Vagina (tissue), 2 donors: Measurements from ENCODE around the gene KCNE1. TPM values are rescaled to one million over a fixed set of nuclear protein-coding genes. Genes with fewer than 3 reads are reported as not detected.

Experiments used
- DNase-seq, 2 donors: peaks; one replicate each; pipeline ENCODE4 v3.0.0-alpha.2; 2017; ENCODE audit errors: extremely low spot score in 2 of 2
- H3K27ac ChIP-seq: fragments of 200-600 bp; sonication (generic); one replicate; pipeline ENCODE4 v1.5.1; 2019
- H3K27me3 ChIP-seq: fragments of 200-600 bp; sonication (generic); one replicate; pipeline ENCODE4 v1.5.1; 2019
- H3K36me3 ChIP-seq, 2 donors: fragments of 200-600 bp; sonication (generic); one replicate each; pipeline ENCODE4 v1.5.1; 2017 to 2019
- H3K4me1 ChIP-seq: fragments of 200-600 bp; sonication (generic); one replicate; pipeline ENCODE4 v1.5.1; 2019
- H3K4me3 ChIP-seq, 2 donors: fragments of 200-600 bp; sonication (generic); 1 replicate in 1 of 2; 2 replicates in 1 of 2; pipeline ENCODE4 v1.5.1; 2016 to 2019
- H3K9me3 ChIP-seq: fragments of 200-600 bp; sonication (generic); one replicate; pipeline ENCODE4 v1.5.1; 2019
- CTCF ChIP-seq, 3 experiments: fragments of 450-650 bp in 2 of 3; fragments of 200-600 bp in 1 of 3; sonication (generic) in 1 of 3; IDR thresholded peaks; one replicate each; pipeline ENCODE4 v1.5.1; 2017 to 2019; ENCODE audit warnings: antibody characterized with exemption in 3 of 3, mild to moderate bottlenecking in 2 of 3, moderate library complexity in 2 of 3
- POLR2A ChIP-seq, 2 donors: fragments of 450-650 bp; IDR thresholded peaks; one replicate each; pipeline ENCODE4 v1.6.1; 2017; ENCODE audit warnings: antibody characterized with exemption in 2 of 2, mild to moderate bottlenecking in 2 of 2, moderate library complexity in 2 of 2
- POLR2AphosphoS5 ChIP-seq, 2 donors: sonication (generic); formaldehyde crosslinking; IDR thresholded peaks; one replicate each; pipeline ENCODE4 v1.9.0; 2017; ENCODE audit warnings: antibody characterized with exemption in 2 of 2, mild to moderate bottlenecking in 2 of 2, low read depth in 1 of 2; ENCODE audit not compliant: insufficient read depth in 1 of 2
- intact Hi-C: fragments of 100-400 bp; cut with DNase I; formaldehyde crosslinking; loops from one replicate; pipeline ENCODE4 v1.15.1; 2023
- total RNA-seq: library from RNA; depleted of rRNA; stranded (reverse); fragments of >200 nt; gene quantifications from one replicate; pipeline ENCODE4 v1.2.3, GENCODE V29; 2016

Gene KCNE1
- total RNA-seq, 1 donor from 2014 or later = 2.2 TPM

DNA sequence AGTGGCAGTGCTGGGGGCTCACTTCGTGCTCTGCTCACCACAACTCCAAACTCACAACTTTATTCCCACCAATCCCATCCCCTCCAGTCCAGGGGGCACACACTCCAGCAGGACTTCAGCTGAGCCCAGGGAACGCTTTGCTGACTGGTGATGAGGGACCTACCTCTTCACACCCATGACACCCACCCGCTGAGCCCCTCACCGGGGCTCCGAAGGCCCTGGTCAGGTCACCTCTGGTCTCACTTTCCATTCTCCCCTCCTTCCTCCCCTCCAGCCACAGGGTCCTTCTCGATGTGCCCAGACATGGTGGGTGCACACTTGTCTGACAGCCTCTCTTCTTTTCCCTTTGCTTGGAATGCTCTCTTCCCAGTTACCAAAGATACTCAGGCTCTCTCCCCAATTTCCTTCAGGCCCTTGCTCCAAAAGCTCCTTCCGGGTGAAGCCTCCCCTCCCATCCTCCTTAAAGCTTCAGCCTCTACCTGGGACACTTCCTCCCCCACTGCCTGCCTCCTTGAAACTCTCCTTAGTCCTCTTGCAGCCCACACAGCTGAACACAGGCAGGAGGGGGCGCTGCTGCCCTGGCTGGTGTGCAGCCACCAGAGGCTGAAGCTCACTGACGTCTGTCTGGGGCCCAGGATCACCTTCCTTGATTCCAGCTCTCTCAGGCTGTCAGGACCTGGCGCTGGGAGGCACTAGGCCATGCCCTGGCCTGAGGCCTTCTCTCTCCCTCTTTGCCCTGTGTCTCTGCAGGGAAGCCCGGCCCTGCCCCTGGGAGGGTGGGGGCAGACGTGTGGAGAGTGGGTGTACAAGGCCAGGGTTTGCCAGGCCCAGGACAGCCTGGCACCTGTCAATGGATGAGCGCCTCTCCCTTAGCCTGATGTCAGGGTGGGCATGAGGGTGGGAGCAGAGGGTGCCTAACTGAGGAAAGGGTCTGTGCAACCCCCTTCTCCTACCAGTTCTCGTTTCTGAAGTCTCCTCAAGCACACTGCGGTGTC, 1.6 kb downstream of the KCNE1 start:
- TF ChIP-seq CTCF (IDR thresholded peaks at IDR 0.05) (peak in 2 of 3 experiments; percentile 39 to 47), POLR2A (IDR thresholded peaks at IDR 0.05) (no peak)
- H3K4me1 ChIP-seq = peaks cover 8% of the 10 kb centered on the region
- DNase-seq = no peak
- no peak overlapping the region for H3K27ac ChIP-seq
- H3K4me3 ChIP-seq = no peak overlapping the region
- intact Hi-C loops = no loop called here
- H3K36me3 ChIP-seq = no peaks in the 10 kb centered on the region
- no peaks in the 10 kb centered on the region for H3K27me3 ChIP-seq
- no peaks in the 10 kb centered on the region for H3K9me3 ChIP-seq

DNA sequence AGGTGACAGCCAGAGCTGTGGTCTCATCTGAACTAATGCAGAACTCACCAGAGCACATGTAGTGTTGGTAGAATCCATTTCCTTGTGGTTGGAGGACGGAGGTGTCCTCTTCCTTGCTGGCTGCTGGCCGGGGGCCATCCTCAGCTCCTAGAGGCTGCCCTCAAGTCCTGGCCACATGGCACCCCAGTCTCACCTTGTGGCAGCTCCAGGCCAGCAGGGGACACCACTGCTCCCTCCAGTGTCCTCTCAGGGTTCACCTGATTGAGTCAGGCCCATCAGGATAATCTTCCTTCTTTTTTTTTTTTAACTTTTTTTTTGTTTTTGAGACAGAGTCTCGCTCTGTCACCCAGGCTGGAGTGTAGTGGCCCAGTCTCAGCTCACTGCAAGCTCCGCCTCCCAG, 2.9 kb downstream of the KCNE1 start:
- DNase-seq = no peak
- Histone ChIP-seq H3K9me3 (no peaks in the 10 kb centered on the region), H3K27ac (no peak overlapping the region), H3K27me3 (no peaks in the 10 kb centered on the region), H3K4me1 (peaks cover 8% of the 10 kb centered on the region), H3K36me3 (no peaks in the 10 kb centered on the region), H3K4me3 (no peak overlapping the region)
- intact Hi-C loops = no loop called here
- TF ChIP-seq POLR2A (IDR thresholded peaks at IDR 0.05) (no peak), CTCF (IDR thresholded peaks at IDR 0.05) (no peak), POLR2AphosphoS5 (IDR thresholded peaks at IDR 0.05; ENCODE audit: insufficient read depth in 1 of 2, low read depth in 1 of 2) (no peak)

GRCh38 chr21:34504595-34504994, 7.4 kb downstream of the KCNE1 start:
- Histone ChIP-seq H3K27ac (no peak overlapping the region), H3K4me3 (no peak overlapping the region), H3K4me1 (no peaks in the 10 kb centered on the region), H3K27me3 (no peaks in the 10 kb centered on the region), H3K9me3 (no peaks in the 10 kb centered on the region), H3K36me3 (no peaks in the 10 kb centered on the region)
- no peak for DNase-seq
- intact Hi-C loops = no loop called here
- no peak for TF ChIP-seq POLR2A (IDR thresholded peaks at IDR 0.05)

DNA sequence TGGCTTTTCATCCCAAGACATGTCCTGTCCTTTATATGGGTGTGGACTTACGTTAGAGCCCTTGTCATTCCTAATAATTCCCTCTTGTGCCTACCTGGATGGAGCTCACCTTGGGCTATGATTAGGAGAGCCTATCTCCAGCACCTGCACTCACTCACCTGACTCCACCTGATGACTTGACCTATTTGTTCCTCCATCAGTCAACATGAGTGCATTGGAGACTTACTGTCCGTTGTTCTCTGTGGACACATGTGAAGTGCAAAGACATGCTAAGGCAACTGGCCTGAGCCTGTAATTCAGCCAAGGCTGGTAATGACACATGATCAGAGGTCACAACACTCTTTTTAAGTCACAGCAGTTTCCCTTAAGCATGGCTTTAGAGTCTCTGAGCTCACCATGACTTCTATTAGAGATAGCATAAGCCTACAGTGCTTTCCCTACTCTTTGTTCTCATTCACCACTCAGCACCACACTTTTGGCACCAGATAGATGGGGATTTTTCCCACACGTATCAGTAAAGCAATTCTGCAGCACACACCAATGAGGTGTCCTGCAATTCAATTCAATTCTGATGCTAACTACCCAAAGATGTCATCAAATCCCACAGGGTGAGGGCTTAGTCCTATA, 9.4 kb downstream of the KCNE1 start:
- Histone ChIP-seq H3K36me3 (no peaks in the 10 kb centered on the region), H3K27ac (no peak overlapping the region), H3K9me3 (peaks cover 4% of the 10 kb centered on the region), H3K4me1 (no peaks in the 10 kb centered on the region), H3K4me3 (no peak overlapping the region), H3K27me3 (no peaks in the 10 kb centered on the region)
- DNase-seq = no peak
- no peak for TF ChIP-seq CTCF (IDR thresholded peaks at IDR 0.05)
- TF ChIP-seq POLR2A (IDR thresholded peaks at IDR 0.05) = no peak
- no peak for TF ChIP-seq POLR2AphosphoS5 (IDR thresholded peaks at IDR 0.05; ENCODE audit: insufficient read depth in 1 of 2, low read depth in 1 of 2)
- intact Hi-C loops = no loop called here

GRCh38 chr21:34501716-34502115, 10.3 kb downstream of the KCNE1 start:
- intact Hi-C loops = no loop called here
- H3K27me3 ChIP-seq = no peaks in the 10 kb centered on the region
- no peak overlapping the region for H3K4me3 ChIP-seq
- peaks cover 11% of the 10 kb centered on the region for H3K9me3 ChIP-seq
- H3K4me1 ChIP-seq = no peaks in the 10 kb centered on the region
- no peak for TF ChIP-seq CTCF (IDR thresholded peaks at IDR 0.05)
- no peak for TF ChIP-seq POLR2A (IDR thresholded peaks at IDR 0.05)
- TF ChIP-seq POLR2AphosphoS5 (IDR thresholded peaks at IDR 0.05; ENCODE audit: insufficient read depth in 1 of 2, low read depth in 1 of 2) = no peak
- DNase-seq = no peak
- no peaks in the 10 kb centered on the region for H3K36me3 ChIP-seq
- H3K27ac ChIP-seq = no peak overlapping the region
